Esophagus squamous epithelium (tissue), 4 donors: Measurements from ENCODE around the gene ATP13A5.

Experiments
- CTCF ChIP-seq, 6 experiments: fragments of 450-650 bp in 4 of 6; fragments of 200-600 bp in 2 of 6; sonication (generic) in 2 of 6; IDR thresholded peaks; one replicate each; pipeline ENCODE4 v1.5.1; 2016 to 2019; ENCODE audit warnings: antibody characterized with exemption in 6 of 6, mild to moderate bottlenecking in 4 of 6, moderate library complexity in 4 of 6
- POLR2A ChIP-seq, 4 donors: fragments of 450-650 bp; IDR thresholded peaks; one replicate each; pipeline ENCODE4 v1.6.1; 2017; ENCODE audit warnings: antibody characterized with exemption in 4 of 4, mild to moderate bottlenecking in 4 of 4, moderate library complexity in 3 of 4

- TF ChIP-seq CTCF (IDR thresholded peaks at IDR 0.05) (no peak), POLR2A (IDR thresholded peaks at IDR 0.05) (no peak)
Observed at GRCh38 chr3:193391902-193392301, 13.3 kb upstream of the ATP13A5 start.
